GM21528 (cell line): ENCODE data around the gene CCT8.

ENCODE experiments used
- ATAC-seq: cut with Tn5 transposase; IDR thresholded peaks from one replicate; pipeline ENCODE4 v1.9.1; 2021; ENCODE audit warnings: mild to moderate bottlenecking, moderate library complexity; ENCODE audit not compliant: unreplicated experiment, low FRiP score

The CCT8 gene, protein sequence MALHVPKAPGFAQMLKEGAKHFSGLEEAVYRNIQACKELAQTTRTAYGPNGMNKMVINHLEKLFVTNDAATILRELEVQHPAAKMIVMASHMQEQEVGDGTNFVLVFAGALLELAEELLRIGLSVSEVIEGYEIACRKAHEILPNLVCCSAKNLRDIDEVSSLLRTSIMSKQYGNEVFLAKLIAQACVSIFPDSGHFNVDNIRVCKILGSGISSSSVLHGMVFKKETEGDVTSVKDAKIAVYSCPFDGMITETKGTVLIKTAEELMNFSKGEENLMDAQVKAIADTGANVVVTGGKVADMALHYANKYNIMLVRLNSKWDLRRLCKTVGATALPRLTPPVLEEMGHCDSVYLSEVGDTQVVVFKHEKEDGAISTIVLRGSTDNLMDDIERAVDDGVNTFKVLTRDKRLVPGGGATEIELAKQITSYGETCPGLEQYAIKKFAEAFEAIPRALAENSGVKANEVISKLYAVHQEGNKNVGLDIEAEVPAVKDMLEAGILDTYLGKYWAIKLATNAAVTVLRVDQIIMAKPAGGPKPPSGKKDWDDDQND

GRCh38 chr21:29073222-29074006 lies at the start of gene CCT8:
Gene CCT8 (minus strand): TSS chr21:29073648. CDS start chr21:29073590, 58 bp downstream.
- peak; percentile 89 for ATAC-seq

GRCh38 chr21:29121759-29122158 lies 48.3 kb upstream of the CCT8 start:
- no peak for ATAC-seq

DNA sequence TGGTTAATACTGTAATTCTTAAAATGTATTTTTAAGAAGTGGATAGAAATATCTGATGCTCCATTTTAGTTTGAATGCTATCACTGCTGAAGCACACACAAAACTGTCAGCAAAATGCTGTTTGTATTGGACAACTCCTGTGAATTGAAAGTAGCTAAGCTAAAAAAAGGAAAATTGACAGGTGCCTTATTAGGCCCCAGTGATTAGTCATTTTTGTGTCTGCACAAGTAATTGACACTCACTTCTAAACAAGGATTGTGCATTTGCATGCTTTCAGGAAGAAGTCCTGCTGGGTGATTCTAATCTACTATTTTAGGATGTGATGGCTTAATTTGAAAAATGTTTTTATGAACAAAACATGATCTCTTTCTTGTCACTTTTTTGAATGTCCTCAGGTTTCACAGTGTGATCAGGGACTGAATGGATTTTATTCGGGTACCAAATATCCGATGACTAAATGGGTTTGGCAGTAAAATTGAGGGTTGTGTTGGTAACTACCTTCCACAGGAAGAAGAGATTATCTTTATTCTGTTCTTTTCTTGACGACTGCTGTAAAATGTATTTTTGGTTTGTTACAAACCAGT lies 44.0 kb upstream of the CCT8 start:
- ATAC-seq, result no peak

- no peak for ATAC-seq
Measured at GRCh38 chr21:29115899-29116298, 42.5 kb upstream of the CCT8 start.

DNA sequence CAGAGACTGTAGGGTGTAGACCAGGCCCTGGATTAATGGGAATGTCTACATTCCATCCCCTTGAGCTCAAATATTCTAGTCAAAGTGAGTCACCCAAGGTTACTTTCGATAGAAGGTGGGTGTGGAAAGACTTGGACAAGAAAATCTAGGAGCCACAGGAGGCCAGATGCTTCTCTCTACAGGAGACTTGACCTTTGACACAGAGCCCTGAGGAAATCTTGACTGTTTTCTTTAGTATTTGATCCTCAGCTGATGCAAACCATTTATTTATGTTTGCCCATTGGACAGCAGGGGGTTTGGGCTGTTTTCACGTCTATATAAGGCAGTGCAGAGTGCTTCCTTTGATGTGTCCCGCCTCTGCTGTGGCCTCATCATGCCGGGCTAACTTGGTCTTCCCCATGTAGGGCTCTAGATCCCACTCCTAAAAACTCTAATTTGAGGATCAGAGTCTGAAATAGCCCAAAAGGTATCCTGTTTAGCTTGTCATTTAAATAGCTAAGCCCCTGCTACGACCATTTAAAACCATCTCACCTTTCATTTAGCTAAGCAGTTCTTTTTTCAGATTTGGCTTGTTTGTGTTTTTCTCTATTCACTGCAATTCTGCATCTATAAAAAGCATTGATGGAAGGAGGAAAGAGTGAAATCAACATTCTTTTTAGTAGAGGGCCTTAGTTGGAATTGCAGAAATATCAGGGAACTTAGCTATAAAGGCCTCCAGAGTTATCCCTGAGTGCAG lies 41.5 kb upstream of the CCT8 start:
- no peak for ATAC-seq

DNA sequence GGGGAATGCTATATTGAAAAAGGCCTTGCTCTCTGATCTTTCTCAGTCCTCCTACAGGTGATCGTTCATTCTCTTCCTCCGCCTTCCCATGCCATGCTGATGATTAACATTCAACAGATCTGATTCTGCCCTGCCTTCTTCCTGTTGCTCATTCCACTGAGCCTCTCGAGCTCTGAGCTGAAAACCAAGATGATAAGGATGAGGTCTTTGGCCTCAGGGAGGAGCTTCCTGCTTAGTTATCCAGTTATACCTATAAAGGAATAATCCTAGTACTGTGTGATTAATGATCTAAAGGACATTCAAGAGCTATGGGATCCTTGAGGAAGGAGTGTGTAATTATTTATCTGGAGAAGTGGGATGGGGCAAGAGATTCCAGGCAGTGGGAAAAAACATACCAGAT lies 31.8 kb upstream of the CCT8 start:
- ATAC-seq, result no peak

DNA sequence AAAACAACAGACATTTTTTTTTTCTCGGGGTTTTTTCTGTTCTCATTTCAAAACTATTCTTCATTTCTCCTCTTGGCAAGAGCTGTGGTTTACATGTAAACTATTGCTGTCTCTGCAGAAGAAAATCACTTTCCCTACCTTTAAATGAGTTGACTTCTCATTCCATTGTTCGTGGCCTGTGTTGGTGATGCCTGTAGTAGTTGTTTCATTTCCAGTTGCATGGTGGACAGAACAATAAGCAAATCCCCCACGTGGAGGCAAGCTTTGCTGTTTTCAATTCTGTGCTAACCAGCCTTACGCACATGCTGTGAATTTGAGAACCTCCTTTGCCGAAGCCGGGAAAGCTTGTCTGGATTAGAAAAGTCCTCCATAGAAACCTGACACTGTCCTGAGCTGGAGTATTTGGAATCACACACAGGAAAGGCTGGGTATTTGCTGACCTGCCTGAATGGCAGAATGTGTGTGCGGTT lies 30.8 kb upstream of the CCT8 start:
- ATAC-seq, result no peak

DNA sequence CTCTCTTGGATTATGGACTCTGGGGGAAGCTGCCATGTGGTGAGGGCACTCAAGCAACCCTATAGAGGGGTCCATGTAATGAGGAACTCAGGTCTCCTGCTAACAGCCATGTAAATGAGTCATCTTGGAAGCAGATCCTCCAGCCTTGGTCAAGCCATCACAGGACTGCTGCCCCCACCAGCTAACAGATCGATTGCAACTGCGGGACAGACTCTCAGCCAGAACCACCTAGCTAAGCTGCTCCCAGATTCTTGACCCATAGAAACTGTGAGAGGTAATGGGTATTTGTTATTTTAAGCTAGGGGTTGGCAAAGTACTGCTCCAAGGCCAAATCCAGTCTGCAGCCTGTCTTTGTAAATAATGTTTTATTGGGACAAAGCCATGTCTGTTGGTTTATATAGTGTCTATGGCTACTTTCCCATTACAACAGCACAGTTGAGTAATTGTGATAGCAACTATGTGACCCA lies 29.4 kb upstream of the CCT8 start:
- no peak for ATAC-seq

DNA sequence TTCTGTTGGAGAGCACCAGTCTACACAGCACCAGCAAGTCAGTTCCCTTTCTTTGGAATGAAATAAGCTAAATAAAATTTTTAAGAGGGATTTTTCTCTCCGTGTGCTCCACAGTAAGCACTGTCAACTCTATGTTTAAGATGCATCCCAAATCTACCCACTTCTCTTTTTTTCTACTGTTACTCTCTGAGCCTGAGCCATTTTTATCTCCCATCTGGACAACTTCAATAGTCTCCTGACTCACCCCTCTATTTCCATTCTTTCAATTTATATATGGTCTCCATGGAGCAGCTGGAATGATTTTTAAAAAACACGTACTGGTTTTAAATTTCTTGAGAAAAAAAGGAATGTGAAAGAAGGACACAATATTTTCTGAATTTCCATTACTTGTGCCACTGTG lies 24.7 kb upstream of the CCT8 start:
- ATAC-seq, result no peak

DNA sequence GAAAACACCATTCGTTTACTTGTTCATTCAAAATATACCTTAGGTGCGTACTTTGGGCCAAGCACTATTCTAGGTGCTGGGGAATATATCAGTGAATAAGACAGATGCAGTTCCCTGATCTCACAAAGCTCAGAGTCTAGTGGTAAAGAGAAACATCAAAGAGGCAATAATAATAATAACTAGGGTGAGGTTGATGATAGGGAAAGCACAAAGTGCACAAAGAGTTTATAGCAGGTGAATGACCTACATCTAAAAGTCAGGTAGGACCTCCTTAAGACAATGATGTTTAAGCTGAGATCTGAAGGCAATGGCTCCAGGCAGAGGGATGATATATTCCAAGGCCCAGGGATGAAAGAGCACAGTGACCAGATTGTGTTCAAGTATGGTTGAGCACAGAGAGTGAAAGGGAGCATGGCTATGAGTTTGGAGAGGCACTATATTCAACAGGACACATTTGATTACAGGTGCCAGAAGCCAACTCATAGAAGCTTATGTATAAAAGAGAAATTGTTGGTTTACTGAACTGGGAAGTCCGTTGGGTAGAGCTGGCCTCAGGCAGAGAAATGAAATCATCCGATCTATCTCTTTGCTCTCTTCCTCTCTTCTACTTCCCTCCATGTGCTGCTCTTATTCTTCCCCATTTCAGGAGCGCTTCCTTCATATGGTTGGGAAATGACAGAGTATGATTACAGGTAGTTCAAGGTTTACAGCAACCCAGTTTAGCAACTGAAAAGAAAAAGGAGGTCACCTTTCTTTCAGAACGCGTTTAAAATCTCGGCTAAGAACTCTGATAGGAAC lies 23.0 kb upstream of the CCT8 start:
- ATAC-seq, result no peak

DNA sequence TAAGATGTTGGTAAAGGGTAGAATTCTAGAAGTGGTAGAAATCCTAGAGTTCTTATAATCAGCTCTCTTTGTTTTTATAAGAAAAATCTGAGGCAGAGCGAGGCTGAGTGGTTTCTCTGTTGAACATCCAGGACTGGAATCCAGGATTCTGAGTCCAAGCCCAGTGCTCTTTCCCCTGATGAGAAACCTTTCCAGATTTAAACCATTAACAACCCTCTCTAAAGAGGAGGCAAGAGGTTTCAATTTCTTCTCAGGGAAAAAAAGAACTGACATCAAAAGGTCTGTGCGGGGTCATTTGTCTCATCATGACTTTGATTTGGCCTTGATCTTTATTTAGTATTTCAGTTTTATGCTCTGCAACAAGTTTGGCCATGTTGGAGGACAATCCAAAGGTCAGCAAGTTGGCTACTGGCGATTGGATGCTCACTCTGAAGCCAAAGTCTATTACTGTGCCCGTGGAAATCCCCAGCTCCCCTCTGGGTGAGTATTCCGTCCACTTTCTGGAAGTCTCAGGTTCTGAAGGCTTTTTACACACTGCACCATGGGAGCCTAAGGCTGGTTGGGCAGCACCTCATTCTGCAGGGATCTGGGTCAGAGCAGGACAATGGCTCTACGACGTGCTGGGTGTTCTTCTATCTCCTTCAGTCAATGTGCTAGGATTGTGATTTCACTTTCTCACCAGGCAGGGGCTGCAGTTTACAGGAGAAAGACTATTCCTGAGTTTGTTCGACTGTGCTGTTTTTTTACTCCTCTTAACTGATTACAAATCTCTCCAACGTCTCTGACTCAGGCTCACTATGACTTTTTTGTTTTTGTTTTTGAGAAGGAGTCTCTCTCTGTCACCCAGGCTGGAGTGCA lies 18.9 kb upstream of the CCT8 start:
- ATAC-seq, result no peak

GRCh38 chr21:29091033-29091432 lies 17.6 kb upstream of the CCT8 start:
- no peak for ATAC-seq

DNA sequence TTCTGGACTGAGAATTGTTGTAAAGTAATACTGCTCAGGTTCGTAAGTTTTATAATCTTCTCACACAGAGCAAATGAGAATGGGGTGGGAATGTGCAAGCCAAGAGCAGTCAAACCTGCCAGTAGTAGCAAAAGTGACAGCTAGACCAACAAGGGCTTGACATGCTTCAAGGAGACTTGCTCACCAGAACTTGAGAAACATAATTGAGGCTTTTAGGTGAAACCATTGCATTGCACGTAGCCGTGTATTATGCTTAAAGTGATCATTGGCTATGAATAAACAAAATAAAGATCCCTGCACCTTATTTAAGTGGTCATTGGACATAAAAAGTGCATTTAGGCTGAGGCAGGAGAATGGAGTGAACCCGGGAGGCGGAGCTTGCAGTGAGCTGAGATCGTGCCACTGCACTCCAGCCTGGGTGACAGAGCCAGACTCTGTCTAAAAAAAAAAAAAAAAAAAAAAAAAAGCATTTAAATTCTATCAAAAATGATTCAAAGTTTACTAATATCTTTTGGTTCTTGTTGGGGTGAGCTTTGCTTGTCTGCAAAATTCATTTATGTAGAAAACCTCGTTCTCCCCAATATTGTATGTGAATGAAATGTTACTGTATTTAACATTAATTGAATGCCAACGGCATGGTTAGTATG lies 11.8 kb upstream of the CCT8 start:
- no peak for ATAC-seq

- no peak for ATAC-seq
Measured at GRCh38 chr21:29084372-29084771, 10.9 kb upstream of the CCT8 start.

GRCh38 chr21:29083306-29083705 lies 9.9 kb upstream of the CCT8 start:
- ATAC-seq, result no peak

DNA sequence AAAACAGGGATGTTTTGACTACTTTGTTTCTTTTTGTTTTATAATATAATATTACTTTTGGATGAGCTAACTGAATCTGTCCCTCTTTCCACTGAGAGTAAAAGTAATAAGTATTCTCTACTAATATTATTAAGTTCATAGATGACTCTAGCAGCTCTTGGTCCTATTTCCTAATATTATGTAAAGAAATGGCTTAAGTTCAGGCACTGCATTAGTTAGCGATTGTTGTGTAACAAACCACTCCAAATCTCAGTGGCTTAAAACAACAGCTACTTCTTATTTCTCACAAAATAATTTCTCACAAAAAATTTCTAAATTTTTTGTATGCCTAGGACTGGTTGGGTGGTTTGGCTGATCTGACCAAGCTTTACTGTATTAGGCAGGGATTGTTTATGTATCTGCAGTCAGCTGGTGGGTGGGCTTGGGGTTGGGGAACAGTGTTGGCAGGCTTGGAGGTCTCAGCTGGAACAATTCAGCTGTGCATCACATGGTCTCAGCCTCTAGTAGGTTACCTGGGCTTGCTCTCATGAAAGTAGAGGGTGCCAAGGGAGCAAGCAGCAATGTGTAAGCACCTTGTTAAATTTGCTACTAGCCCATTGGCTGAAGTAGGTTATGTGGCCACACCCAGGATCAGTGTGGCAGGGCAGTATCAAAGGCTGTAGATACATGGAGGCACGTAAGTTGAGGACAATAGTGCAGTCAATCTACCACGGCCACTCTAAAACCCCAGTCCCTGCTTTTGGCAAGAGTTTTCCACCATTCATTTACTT lies 8.8 kb upstream of the CCT8 start:
- no peak for ATAC-seq

- no peak for ATAC-seq
Measured at GRCh38 chr21:29080454-29080941, 7.0 kb upstream of the CCT8 start.
